NCI-H345 treated with DMSO at 0.1 percent for 48 hours (cell line): ENCODE results near the gene EFNA2.
"Not testable (repeated sequence)": the region's sequence is repeated elsewhere in the genome, so short reads cannot be mapped to it uniquely, and the experiment has no call there.

Source experiments
- DNase-seq: peaks from one replicate; lab custom pipeline; 2025; ENCODE audit not compliant: unreplicated experiment; lab: John Stamatoyannopoulos, UW

The EFNA2 gene

DNA sequence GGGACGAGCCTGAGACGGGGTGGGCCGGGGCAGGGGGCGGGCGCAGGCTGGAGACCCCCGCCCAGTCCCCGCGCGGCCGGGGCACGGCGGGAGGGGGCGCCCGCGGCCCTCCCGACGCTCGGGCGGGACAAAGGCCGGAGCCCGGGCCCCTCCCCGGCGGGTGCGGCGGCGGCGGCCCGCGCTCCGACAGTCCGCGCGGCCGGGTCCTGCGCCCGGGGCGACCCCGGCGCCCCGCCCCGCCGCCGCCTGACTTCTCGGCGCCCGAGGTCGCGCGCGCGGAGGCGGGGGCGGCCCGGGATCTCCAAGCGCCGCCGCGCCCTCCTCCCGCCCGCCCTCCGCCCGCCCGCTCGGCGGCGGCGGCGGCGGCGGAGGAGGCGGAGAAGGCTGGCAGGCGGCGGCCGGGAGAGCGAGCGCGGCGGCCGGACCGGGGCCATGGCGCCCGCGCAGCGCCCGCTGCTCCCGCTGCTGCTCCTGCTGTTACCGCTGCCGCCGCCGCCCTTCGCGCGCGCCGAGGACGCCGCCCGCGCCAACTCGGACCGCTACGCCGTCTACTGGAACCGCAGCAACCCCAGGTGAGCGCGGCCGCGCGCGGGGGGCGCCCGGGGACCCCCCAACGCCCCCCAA is at the start of gene EFNA2:
Gene EFNA2 (plus strand): TSS at position 137 of the 624 bp plus-strand sequence. CDS start 296 bp downstream, at position 433.
- DNase-seq: no peak

DNA sequence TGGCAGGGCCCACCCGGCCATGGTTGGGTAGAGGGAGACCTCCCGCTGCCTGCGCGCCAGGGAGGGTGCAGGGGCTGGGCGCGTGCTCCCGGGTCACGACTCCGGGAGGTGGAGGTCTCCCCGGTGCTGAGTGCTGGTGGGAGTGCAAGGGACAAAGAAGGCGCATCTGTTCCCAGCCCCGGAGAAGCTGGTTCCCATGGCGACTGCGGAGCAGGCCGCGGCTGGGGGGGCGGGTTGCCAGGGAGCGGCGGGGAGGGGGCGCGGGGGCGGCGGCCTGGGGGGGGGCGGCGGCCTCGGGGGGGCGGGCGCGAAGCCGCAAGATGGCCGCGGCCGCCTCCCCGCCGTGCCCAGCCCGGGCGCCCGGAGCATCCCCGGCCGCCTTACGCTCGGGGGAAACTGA is 49.1 kb upstream of the EFNA2 start:
- no peak for DNase-seq

DNA sequence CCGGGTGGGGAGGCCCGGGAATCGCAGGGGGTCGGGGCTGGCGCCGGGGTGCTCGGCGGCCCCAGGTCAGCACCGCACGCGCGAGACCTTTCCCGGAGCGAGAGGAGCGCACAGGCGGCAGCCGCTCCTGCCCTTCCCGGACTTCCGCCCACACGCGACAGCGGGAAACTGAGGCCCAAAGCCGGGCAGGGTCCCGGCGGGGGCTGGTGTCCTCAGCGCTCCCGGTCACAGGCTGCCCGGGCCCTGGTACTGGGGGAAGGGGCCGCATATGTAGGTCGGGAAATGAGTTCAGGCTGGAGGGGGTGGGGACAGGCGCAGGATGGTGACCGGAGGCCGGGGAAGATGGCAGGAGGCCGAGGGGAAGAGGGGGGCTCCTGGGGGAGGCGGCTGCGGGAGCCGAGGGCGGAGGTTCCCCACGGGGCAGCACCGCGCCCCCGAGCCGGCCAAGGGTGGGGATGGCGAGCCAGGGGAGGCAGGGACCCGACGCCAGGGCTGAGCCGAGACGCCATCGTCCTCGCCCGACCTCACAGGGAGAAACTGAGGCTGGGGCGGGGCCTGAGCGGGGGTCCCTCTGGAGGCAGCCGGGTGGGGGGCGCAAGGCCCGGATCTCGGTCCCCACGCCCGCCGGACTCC is 48.5 kb upstream of the EFNA2 start:
- DNase-seq: no peak

DNA sequence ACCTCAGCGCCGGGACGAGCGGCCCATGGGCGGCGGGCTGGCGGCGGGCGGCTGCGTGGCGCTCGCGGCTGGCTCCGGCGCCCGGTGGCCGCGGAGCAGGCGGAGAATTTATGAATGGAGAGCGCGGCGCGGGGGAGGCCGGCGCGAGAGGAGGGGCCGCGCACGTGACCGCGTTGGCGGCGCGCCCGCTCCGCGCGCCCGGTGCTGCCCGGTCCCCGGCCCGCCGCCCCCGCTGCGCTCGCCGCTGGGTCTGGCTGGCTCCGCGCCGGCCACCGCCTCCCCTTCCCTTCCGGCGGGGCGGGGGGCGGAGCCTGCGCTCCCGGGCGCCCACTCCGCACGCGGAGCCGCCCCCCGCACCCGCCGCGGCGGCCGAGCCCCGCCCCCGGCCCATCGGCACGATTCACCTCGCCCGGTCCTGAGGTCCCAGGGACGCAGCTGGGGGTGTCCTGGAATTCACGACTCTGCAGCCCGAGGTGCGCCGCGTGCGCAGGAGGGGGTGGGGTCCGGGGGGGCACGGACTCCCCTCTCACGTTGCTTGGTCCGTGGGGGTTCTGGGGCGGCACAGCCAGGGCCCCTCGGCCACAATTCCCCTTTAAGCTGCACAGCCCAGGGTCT is 47.8 kb upstream of the EFNA2 start, which contains the start of gene CBARP:
Gene CBARP (minus strand): TSS at position 252 of the 615 bp plus-strand sequence. CDS start 1,905 bp downstream, outside the sequence.
- no peak for DNase-seq

DNA sequence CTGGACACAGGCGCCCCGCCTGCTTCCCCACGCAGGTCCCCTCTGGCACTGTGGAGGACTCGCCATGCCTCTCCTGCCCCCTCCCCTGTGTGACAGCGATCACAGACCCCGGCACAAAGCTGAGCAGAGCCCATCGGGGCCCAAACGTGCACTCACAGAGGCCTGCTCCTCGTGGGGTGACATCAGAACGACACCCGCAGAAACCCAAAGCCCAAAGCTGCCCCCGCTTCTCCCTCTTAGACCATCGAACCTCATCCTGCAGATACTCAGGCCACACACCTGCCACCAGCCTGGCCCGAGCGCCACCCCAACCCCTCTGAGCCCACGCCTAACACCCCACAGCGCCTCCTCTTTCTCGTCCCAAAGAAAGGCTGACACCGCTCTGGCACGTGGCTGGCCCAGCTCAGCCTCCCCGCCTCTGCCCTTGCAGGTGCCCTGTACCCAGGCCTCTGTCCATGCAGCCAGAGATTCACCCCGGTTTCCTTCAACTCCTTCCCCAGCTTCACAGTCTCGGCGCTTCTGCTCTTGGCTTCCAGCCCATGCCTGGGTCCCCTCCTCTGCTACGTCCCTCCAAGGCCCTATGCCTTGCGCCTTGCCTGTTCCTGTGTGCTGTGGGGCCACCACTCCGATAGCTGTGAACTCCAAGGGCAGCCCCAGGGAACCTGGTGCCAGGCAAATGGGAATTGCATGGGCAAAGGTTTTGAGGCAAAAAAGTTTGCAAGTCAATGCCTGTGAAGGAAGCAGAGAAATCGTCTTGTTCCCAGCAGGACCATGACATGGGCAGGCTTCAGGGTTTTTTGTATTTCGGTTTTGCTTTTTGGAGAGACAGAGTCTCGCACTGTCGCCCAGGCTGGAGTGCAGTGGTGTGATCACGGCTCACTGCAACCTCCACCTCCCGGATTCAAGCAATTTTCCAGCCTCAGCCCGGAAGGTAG is 47.0 kb upstream of the EFNA2 start:
- no peak for DNase-seq

DNA sequence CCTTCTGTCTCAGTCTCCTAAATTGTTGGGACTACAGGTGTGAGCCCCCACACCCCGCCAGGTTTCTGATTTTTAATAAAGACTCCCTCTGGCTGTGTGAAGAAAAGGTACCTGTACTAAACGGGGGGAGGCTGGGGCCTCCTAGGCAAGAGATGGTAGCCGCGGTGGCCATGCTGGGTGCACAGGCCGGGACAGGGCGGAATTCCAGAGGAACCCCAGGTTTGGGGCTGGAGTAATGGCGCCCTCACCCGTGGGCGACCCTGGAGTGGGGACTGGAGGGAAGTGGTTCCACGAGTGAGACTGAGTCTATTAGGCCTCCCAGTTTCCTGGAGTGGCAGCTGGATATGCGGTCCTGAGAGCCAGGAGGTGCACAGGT is 46.3 kb upstream of the EFNA2 start:
- no peak for DNase-seq

DNA sequence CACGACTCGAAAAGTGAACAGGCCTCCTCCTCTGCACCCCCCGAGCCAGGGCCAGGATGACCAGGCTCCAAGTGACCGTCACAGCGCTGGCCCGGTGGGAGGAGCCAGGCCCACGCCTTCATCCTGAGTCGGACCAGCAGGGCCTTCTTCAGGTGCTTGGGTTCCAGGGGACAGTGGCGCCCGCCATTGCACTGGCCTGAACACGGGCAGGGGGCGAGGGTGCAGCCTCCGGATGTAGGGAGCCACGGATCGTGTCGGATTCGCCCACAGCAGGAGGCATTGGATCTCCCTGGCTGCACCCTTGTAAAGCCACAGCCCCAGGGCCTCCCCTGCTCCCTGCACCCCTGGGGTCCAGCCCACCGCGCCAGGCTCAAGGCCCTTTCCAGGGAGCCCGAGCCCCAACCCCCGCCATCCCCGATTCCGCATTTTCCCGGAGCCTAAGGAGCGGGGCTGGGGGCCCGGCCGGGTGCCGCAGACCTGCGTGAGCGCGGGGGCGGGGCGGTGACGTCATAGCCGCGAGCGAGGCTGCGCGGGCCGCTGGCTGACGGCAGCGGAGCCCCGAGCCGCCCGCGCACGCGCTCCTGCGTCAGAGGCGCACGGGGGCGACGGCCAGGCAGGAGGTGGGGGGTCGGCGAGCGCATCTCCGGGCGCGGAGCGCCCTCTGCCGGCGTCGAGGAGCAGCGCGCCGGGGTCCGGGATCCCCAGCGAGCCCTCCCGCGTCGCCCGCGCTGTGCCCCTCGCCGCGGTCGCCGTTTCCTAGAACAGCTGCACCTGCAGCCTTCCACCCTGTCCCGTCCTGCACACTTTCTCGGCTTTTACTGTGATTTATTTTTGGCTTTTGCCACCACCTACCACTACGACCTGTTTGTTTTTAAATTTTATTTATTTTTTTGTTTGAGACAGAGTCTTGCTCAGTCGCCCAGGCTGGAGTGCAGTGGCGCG is 45.6 kb upstream of the EFNA2 start:
- DNase-seq: peak; percentile 79

DNA sequence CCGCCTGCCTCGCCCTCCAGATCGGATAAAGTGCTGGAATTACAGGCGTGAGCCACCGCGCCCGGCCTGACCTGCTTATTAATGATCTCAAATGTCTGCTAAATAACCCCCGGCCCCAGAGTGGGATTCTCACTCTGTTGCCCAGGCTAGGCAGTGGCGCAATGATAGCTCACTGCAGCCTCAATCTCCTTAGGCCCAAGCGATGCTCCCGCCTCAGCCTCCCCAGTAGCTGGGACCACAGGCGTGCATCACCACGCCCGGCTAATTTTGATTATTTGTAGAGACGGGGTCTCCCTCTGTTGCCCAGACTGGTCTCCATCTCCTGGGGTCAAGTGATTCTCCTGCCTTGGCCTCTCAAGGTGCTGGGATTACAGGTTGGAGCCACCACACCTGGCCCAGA is 44.7 kb upstream of the EFNA2 start:
- DNase-seq: no peak

DNA sequence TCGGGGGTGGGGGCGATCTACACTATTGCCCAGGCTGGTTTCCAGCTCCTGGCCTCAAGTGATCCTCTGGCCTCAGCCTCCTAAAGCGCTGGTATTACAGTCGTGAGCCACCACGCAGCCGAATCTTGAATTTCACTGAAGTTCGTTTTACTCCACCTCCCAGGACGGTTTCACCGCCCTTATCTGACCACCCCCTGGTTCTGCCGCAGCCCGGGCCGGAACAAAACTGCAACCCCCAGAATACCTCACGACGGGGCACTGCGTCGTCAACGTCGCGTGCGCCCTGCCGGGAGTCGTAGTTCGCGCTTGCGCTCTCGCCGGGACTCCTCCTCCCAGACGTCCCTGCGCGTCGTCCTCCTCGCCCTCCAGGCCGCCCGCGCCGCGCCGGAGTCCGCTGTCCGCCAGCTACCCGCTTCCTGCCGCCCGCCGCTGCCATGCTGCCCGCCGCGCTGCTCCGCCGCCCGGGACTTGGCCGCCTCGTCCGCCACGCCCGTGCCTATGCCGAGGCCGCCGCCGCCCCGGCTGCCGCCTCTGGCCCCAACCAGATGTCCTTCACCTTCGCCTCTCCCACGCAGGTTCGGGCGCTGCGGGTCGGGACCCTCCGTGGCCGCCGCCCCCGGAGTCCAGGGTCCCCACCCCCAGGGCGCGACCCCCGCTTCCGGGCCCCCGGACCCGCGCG is 44.1 kb upstream of the EFNA2 start, which contains the start of gene ATP5F1D:
Gene ATP5F1D (plus strand): TSS at position 335 of the 679 bp plus-strand sequence. CDS start 100 bp downstream, at position 435.
- DNase-seq: peak; percentile 87

DNA sequence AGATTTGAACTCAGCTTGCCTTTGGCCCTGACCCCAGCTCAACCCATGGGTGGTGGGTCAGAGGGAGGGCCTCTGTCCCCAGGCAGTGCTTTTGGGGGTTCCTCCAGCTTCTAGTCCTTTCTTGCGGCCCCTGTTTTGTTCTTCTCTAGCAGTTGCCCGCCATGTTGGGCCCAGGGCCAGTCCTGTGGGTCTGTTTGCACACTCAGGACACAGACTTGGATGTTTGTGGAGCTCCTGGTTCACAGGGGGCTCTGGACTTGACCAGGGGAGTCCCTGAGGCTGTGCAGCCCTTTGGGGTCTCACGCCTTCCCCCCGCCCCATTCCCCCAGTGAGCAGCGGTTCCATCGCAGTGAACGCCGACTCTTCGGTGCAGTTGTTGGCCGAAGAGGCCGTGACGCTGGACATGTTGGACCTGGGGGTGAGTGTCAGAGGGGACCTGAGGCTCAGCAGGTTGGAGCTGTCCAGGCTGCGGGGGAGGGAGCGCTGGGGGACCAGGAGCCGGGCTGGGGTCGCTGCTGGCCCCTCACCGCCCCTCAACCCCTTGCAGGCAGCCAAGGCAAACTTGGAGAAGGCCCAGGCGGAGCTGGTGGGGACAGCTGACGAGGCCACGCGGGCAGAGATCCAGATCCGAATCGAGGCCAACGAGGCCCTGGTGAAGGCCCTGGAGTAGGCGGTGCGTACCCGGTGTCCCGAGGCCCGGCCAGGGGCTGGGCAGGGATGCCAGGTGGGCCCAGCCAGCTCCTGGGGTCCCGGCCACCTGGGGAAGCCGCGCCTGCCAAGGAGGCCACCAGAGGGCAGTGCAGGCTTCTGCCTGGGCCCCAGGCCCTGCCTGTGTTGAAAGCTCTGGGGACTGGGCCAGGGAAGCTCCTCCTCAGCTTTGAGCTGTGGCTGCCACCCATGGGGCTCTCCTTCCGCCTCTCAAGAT is 41.6 kb upstream of the EFNA2 start:
- peak; percentile 41 for DNase-seq

DNA sequence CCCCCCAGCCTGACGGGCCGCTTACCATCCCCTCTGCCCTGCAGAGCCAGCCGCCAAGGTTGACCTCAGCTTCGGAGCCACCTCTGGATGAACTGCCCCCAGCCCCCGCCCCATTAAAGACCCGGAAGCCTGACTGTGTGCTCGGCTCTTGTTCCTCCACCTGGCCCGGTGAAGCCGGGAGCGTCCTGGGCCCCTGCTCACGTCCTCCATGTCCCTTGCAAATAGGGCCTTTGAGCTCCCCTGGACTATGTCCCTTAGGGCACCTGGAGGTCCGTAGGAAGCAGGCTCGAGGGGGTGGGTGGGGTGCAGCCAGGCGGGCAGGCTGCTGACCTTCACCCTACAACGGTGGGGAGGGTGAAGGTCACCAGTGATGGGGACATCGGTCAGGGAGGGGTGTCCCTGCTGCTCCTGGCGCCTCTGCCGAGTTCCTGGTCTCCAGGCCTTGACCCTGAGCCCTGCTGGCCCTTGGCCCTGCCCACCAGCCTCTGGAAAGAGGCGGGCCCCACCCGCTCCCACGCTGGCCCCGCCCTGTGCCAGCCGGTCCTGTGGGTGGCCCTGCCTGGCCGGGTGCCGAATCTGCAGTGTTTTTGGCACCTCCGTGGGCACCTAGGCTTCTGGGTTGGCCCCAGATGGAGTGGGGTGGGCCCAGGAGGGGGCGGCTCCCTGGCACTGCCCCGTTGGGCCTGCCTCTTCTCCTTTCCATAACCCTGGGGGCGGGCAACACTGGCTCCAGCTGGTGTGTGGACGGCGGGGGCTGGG is 40.8 kb upstream of the EFNA2 start:
- no peak for DNase-seq

DNA sequence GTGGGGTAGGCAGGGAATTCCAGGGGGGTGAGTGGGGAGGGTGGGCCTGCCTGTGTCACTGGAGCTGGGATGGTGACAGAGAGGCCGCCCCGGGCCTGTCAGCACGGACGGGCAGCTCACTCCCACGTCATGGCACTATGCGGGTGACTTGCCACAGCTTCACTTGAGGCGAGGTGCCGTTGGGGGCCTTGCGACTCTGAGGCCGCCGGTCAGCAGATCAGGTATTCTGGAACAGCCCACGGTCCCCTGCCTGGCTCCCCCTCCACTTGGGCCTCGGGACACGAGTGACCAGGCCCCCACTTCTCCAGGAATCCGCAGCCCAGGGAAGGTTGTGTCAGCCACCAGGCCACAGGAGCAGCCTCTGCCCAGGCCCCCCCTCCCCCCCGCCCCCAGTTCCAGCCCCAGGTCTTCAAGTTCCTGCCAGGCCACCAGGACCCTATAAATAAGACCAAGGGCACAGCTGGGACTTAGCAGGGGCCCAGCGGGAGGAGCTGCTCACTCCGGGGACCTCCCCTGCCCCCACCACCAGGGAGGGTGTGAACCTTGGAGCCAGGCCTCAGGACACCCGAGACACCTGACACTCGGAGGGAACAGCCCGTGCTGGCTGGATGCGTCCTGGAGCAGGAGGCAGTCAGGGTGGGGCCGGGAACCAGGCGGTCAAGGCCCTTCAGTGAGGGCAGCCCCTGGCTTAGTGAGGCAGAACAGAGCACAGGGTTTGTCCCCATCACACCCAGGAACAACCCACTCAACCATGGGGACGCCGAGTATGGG is 40.0 kb upstream of the EFNA2 start:
- DNase-seq: no peak

DNA sequence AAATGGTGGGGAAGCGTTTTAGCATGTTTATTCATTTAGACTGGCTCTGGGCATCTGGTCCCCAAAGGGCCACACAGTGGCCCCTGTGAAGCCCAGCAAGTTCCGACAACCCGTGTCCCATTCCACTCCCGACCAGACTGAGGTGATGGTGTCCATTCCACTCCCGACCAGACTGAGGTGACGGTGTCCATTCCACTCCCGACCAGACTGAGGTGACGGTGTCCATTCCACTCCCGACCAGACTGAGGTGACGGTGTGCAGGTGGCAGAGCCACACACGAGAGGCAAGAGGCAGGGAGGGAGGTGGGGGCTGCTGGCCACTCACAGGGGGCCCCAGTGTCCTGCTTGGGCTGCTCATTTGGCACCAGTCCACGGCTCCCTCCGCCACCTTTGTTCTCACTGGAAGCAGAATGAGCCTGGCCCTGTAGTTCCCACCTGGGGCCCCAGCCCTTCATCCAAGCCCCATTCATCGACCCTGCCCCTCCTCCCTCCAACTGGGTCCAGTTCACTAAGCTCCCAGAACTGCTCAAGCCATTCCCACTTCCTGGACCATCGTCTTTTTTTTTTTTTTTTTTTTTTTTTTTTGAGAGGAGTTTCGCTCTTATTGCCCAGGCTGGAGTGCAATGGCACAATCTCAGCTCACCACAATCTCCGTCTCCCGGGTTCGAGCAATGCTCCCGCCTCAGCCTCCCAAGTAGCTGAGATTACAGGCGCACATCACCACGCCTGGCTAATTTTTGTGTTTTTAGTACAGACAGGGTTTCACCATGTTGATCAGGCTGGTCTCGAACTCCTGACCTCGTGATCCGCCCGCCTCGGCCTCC is 39.2 kb upstream of the EFNA2 start:
- not testable (repeated sequence) for DNase-seq

DNA sequence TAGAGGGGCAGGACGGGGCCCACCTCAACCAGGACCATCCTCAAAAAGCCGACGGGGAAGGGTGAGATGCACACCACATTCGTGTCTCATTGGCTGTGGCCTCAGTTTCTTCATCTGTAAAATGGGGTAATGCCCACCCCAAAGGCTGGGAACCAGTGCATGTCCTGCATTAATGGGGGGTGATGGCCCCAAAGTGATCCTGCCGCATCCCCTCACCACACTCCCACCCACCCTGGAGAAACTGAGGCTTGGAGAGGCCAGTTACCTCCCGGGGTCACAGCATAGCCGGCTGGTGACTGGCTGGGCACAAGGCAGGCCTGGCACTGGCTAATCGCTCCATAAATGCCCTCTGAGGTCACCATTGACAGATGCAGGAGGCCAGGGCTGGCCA is 37.9 kb upstream of the EFNA2 start:
- DNase-seq: no peak

DNA sequence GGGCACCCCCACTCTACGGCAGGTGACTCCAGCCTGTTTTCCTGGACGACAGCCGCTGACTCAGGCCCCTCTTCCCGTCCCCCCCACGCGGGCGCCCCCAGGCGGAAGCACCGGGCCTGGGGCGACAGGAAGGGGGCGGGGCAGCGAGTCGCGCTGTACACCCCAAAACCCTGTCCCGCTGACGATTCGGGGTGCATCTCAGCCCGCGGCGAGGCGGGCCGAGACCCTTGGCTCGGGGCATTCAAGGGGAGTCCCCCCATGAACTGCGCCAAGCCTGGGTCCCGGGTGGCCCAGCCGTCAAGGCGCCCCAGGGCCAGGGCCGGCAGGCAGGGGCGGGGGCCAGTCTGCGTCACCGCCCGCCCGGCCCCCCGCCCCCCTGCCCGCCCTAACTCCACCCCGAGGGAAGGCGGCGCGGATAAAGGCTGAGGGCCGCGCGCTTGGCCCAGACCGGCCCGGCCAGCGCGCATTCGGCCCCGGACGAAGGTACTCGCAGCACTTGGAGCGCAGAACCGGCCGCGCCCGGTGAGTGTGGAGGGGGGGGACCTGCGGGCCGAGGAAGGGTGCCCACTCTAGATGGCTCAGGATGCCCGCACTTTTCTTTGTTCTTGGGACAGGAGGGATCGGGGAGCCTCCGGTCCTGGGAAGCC is 37.4 kb upstream of the EFNA2 start, which contains the start of gene MIDN:
Gene MIDN (plus strand): TSS at position 445 of the 647 bp plus-strand sequence. CDS start 1,714 bp downstream, outside the sequence.
- peak; percentile 64 for DNase-seq
